GM23248 (cell line): ENCODE results near the gene PLEKHA6. TPM values are rescaled to one million over a fixed set of nuclear protein-coding genes. Genes with fewer than 3 reads are reported as not detected.

ENCODE experiments used
- DNase-seq: peaks from one replicate; pipeline ENCODE4 v3.0.0-alpha.2; 2015
- H2AFZ ChIP-seq: fragments of 200-600 bp; sonication (generic); 2 replicates; pipeline ENCODE4 v1.6.1; 2016; ENCODE audit warnings: antibody characterized with exemption
- H3F3A ChIP-seq: fragments of 200-600 bp; sonication (generic); 2 replicates; pipeline ENCODE4 v1.6.1; 2016; ENCODE audit warnings: mild to moderate bottlenecking, antibody characterized with exemption, mixed run types; ENCODE audit not compliant: insufficient read depth
- H3K27ac ChIP-seq: fragments of 200-600 bp; sonication (generic); 2 replicates; pipeline ENCODE4 v1.5.1; 2016; ENCODE audit warnings: mild to moderate bottlenecking
- H3K27me3 ChIP-seq: fragments of 200-600 bp; sonication (generic); replicated peaks from 2 replicates; pipeline ENCODE4 v1.6.1; 2016; ENCODE audit warnings: mild to moderate bottlenecking; ENCODE audit not compliant: insufficient read depth
- H3K36me3 ChIP-seq: fragments of 200-600 bp; sonication (generic); 2 replicates; pipeline ENCODE4 v1.6.1; 2016; ENCODE audit warnings: low read depth, mild to moderate bottlenecking
- H3K4me1 ChIP-seq: fragments of 200-600 bp; sonication (generic); 2 replicates; pipeline ENCODE4 v1.6.1; 2016; ENCODE audit warnings: mild to moderate bottlenecking; ENCODE audit not compliant: insufficient read depth
- H3K4me2 ChIP-seq: fragments of 200-600 bp; sonication (generic); one replicate; pipeline ENCODE4 v1.6.1; 2016; ENCODE audit warnings: mild to moderate bottlenecking; ENCODE audit not compliant: unreplicated experiment
- H3K4me3 ChIP-seq: fragments of 200-600 bp; sonication (generic); 2 replicates; pipeline ENCODE4 v1.5.1; 2016; ENCODE audit warnings: mild to moderate bottlenecking
- H3K79me2 ChIP-seq: fragments of 200-600 bp; sonication (generic); 2 replicates; pipeline ENCODE4 v1.6.1; 2016; ENCODE audit warnings: mild to moderate bottlenecking; ENCODE audit not compliant: insufficient read depth
- H3K9ac ChIP-seq: fragments of 200-600 bp; sonication (generic); 2 replicates; pipeline ENCODE4 v1.6.1; 2016; ENCODE audit warnings: mild to moderate bottlenecking
- H3K9me2 ChIP-seq: fragments of 200-600 bp; sonication (generic); 2 replicates; pipeline ENCODE4 v1.6.1; 2016; ENCODE audit warnings: mixed run types, mild to moderate bottlenecking, moderate library complexity; ENCODE audit not compliant: insufficient read depth
- H3K9me3 ChIP-seq: fragments of 200-600 bp; sonication (generic); one replicate; pipeline ENCODE4 v1.6.1; 2017; ENCODE audit warnings: low read depth
- H4K20me1 ChIP-seq: fragments of 200-600 bp; sonication (generic); 2 replicates; pipeline ENCODE4 v1.6.0; 2016; ENCODE audit not compliant: insufficient read depth
- EZH2 ChIP-seq: fragments of 200-600 bp; sonication (generic); IDR thresholded peaks from 2 replicates; pipeline ENCODE4 v1.6.1; 2018; ENCODE audit warnings: antibody characterized with exemption, mild to moderate bottlenecking; ENCODE audit not compliant: insufficient read depth, poor library complexity, severe bottlenecking
- EZH2phosphoT487 ChIP-seq: fragments of 200-600 bp; sonication (generic); IDR thresholded peaks from 2 replicates; pipeline ENCODE4 v1.6.1; 2018; ENCODE audit warnings: antibody characterized with exemption, moderate library complexity, mild to moderate bottlenecking, low read depth; ENCODE audit not compliant: insufficient read depth
- WGBS, 2 experiments: methylation state at CpG; one replicate each; pipeline ENCODE4 v1.1.6; 2015 to 2017; ENCODE audit warnings: low lambda C conversion rate in 2 of 2, low coverage in 1 of 2; ENCODE audit errors: missing lambda C conversion rate in 2 of 2; 5-methylcytosine and 5-hydroxymethylcytosine counted together
- in situ Hi-C: fragments of 300-500 bp; cut with MboI; formaldehyde crosslinking; loops from 2 replicates; pipeline ENCODE4 v1.15.0; 2020
- polyA plus RNA-seq: library from polyadenylated mRNA; unstranded; fragments of >200 nt; fragmentation: Nextera tagmentation; extraction: Ambion mirVana; gene quantifications from 2 replicates; pipeline ENCODE4 v1.2.1, GENCODE V29; 2016
- total RNA-seq: library from RNA; depleted of rRNA; stranded (reverse); fragments of >200 nt; shearing (Covaris generic); gene quantifications from 2 replicates; pipeline ENCODE4 v1.2.3, GENCODE V29; 2014

PLEKHA6 gene
- total and polyA plus RNA-seq, 2 experiments from 2014 or later: 4.5 to 7.3 TPM

GRCh38 chr1:204198348-204199340 lies 161.1 kb downstream of the PLEKHA6 start:
- H3K9me2 ChIP-seq: no peaks in the 10 kb centered on the region
- H3K36me3 ChIP-seq: no peaks in the 10 kb centered on the region
- peak overlapping the region; percentile 23; the same call in 1 of the 2 replicates for H2AFZ ChIP-seq
- H3K4me1 ChIP-seq: peaks cover 18% of the 10 kb centered on the region
- DNase-seq: peak; percentile 83
- H3K9me3 ChIP-seq: no peaks in the 10 kb centered on the region
- in situ Hi-C loops: no loop called here
- no peaks in the 10 kb centered on the region; the same call in 1 of the 2 replicates for H3K27me3 ChIP-seq
- H3K4me2 ChIP-seq: peak overlapping the region; percentile 34
- 65 to 70% methylated on average over 18 of the region's 18 CpGs for WGBS, 2 experiments
- H3K79me2 ChIP-seq: no peaks in the 10 kb centered on the region
- TF ChIP-seq EZH2 (no peak), EZH2phosphoT487 (no peak)
- no peaks in the 10 kb centered on the region for H4K20me1 ChIP-seq
- no peak overlapping the region for H3K27ac ChIP-seq
- no peak overlapping the region for H3K4me3 ChIP-seq
- 0 out of 2 replicates have a peak, but pooled peaks cover 3% of the 10 kb centered on the region for H3F3A ChIP-seq
- H3K9ac ChIP-seq: no peak overlapping the region

- Histone ChIP-seq H3K27ac (no peak overlapping the region), H3K4me2 (no peak overlapping the region), H2AFZ (no peak overlapping the region), H3K4me3 (no peak overlapping the region), H3F3A (0 out of 2 replicates have a peak, but pooled peaks cover 3% of the 10 kb centered on the region), H3K27me3 (peaks cover 5% of the 10 kb centered on the region; the same call in 1 of the 2 replicates), H3K79me2 (no peaks in the 10 kb centered on the region), H3K36me3 (no peaks in the 10 kb centered on the region), H3K9me3 (no peaks in the 10 kb centered on the region), H4K20me1 (no peaks in the 10 kb centered on the region), H3K9ac (no peak overlapping the region), H3K4me1 (peaks cover 18% of the 10 kb centered on the region), H3K9me2 (no peaks in the 10 kb centered on the region)
- in situ Hi-C loops: no loop called here
- DNase-seq: no peak
- WGBS, 2 experiments: 84 to 87% methylated on average over 5 of the region's 5 CpGs
- no peak for TF ChIP-seq EZH2phosphoT487
- no peak for TF ChIP-seq EZH2
Observed at GRCh38 chr1:204197068-204197467, 162.7 kb downstream of the PLEKHA6 start.

DNA sequence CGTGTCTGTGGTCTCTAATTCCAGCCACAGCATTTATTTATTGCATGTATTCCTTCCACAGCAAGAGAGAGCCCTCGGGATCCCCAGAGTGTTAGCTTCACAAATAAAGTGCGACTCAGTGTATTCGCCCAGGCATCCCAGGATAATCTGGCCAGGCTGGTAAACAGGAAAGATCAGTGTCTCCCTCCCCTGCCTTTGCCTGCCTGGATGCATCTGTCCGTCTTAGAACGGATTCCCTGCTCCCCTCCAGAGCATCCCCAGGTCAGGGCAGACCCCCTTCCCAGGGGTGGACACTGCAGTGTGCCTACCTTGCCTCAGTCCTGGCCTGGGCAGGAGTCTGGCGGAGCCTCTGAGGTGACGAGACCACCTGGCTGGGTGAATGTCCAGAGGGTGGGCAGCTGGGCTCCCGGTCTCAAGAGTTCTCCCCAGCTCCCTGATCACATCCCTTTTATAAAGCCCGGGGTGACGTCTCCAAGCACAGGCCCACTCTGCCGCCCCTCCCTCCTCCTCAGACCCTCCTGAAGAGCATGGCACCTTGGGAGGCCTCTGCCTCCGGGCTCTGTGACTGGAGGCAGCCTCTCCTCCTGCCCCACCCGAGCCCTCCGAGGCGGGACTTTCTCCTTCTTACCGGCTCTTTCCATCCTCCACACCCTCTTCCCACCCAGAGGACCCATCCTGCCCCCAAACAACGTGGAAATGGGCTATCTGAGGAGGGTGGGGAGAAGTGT lies 163.5 kb downstream of the PLEKHA6 start, which contains the start of gene KISS1:
TSS of gene KISS1 (minus strand) at position 424 of the 728 bp plus-strand sequence. CDS start 3,615 bp downstream, outside the sequence.
- Histone ChIP-seq H4K20me1 (no peaks in the 10 kb centered on the region), H3K9me3 (no peaks in the 10 kb centered on the region), H3K27ac (no peak within 1 kb of the TSS), H3K36me3 (no peaks in the 10 kb centered on the region), H3K27me3 (peaks cover 5% of the 10 kb centered on the region; the same call in 1 of the 2 replicates), H3K9me2 (no peaks in the 10 kb centered on the region), H3K4me3 (no peak within 1 kb of the TSS), H3F3A (0 out of 2 replicates have a peak, but pooled peaks cover 3% of the 10 kb centered on the region), H3K79me2 (no peaks in the 10 kb centered on the region), H3K4me1 (peaks cover 18% of the 10 kb centered on the region), H3K9ac (no peak within 1 kb of the TSS), H2AFZ (no peak within 1 kb of the TSS), H3K4me2 (no peak within 1 kb of the TSS)
- peak; percentile 9 for DNase-seq
- TF ChIP-seq EZH2: no peak
- no peak for TF ChIP-seq EZH2phosphoT487
- WGBS, 2 experiments: 56 to 67% methylated on average over 14 to 18 of the region's 18 CpGs
- in situ Hi-C loops: no loop called here

DNA sequence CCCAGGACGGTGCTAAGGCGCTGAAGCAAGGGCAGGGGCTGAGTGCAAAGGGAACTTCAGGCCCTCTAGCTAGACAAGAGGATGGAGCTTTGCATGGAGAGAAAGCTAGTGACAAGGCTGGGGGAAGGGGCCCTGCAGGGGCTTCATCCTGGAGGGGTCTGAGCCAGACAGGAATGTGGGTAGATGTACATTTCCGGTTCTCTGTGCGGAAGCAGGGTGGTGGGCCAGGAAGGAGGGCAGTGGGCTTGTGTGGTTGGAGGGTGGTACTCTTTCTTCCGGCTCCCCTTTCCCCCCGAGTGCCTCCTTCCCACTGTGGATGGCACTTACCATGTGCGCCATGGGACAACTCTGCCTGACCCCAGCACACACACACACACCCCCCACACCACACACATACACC lies 165.0 kb downstream of the PLEKHA6 start:
- Histone ChIP-seq H3K9me3 (no peaks in the 10 kb centered on the region), H3K4me2 (no peak overlapping the region), H3K4me3 (no peak overlapping the region), H4K20me1 (no peaks in the 10 kb centered on the region), H3K36me3 (no peaks in the 10 kb centered on the region), H3K27ac (no peak overlapping the region), H3K9ac (no peak overlapping the region), H3K79me2 (no peaks in the 10 kb centered on the region), H3F3A (0 out of 2 replicates have a peak, but pooled peaks cover 3% of the 10 kb centered on the region), H3K27me3 (peaks cover 5% of the 10 kb centered on the region; the same call in 1 of the 2 replicates), H2AFZ (no peak overlapping the region), H3K9me2 (no peaks in the 10 kb centered on the region), H3K4me1 (peaks cover 21% of the 10 kb centered on the region)
- in situ Hi-C loops: no loop called here
- no peak for DNase-seq
- no peak for TF ChIP-seq EZH2
- no peak for TF ChIP-seq EZH2phosphoT487
- WGBS, 2 experiments: 93 to 97% methylated on average over 4 to 7 of the region's 7 CpGs
